ENCODE results near the gene CHCHD6. TPM values are rescaled to one million over a fixed set of nuclear protein-coding genes. Genes with fewer than 3 reads are reported as not detected.
A peak's percentile ranks its signal among the peaks of the same experiment; 100 is the strongest.

Gene CHCHD6
- total and polyA plus RNA-seq, 5 donors from 2014 or later = 5.6 to 10.5 (median 8.1) TPM

- no peak for DNase-seq
- Histone ChIP-seq H3K4me3 (ENCODE audit: low read depth, low read length) (no peak overlapping the region), H3K27ac (ENCODE audit: insufficient read depth, low read length, poor library complexity, severe bottlenecking) (no peak overlapping the region), H3K36me3 (ENCODE audit: control insufficient read depth, insufficient read depth, low read length) (no peaks in the 10 kb centered on the region), H3K9me3 (ENCODE audit: control insufficient read depth in 2 of 2, low read length in 2 of 2) (peaks cover 0 to 3% of the 10 kb centered on the region in 2 experiments), H3K4me1 (ENCODE audit: control insufficient read depth, insufficient read depth, low read length, poor library complexity, severe bottlenecking) (peaks cover 4% of the 10 kb centered on the region), H3K27me3 (ENCODE audit: control insufficient read depth, insufficient read depth, low read length) (peaks cover 7% of the 10 kb centered on the region)
- no peak overlapping the region for H3K27ac Mint-ChIP-seq
- H3K9me3 Mint-ChIP-seq = peaks cover 0 to 7% (median 2%) of the 10 kb centered on the region in 7 donors
- H3K27me3 Mint-ChIP-seq = peaks cover 11% of the 10 kb centered on the region
- H3K4me1 Mint-ChIP-seq = peaks cover 0 to 6% (median 2%) of the 10 kb centered on the region in 4 donors
- no peaks in the 10 kb centered on the region for H3K36me3 Mint-ChIP-seq
- ATAC-seq (ENCODE audit: low read depth in 2 of 2) = no peak
- H3K4me3 Mint-ChIP-seq = no peak overlapping the region
Measured at GRCh38 chr3:126676919-126677705, 26.9 kb upstream of the CHCHD6 start.

GRCh38 chr3:126677862-126678503, 26.1 kb upstream of the CHCHD6 start:
- Mint-ChIP-seq H3K4me1 (peaks cover 0 to 6% (median 3%) of the 10 kb centered on the region in 4 donors), H3K36me3 (no peaks in the 10 kb centered on the region), H3K4me3 (no peak overlapping the region), H3K9me3 (peaks cover 0 to 7% (median 2%) of the 10 kb centered on the region in 7 donors), H3K27ac (no peak overlapping the region), H3K27me3 (peaks cover 11% of the 10 kb centered on the region)
- no peaks in the 10 kb centered on the region for H3K36me3 ChIP-seq (ENCODE audit: control insufficient read depth, insufficient read depth, low read length)
- H3K4me3 ChIP-seq (ENCODE audit: low read depth, low read length) = no peak overlapping the region
- H3K9me3 ChIP-seq (ENCODE audit: control insufficient read depth in 2 of 2, low read length in 2 of 2) = peaks cover 0 to 3% of the 10 kb centered on the region in 2 experiments
- H3K27me3 ChIP-seq (ENCODE audit: control insufficient read depth, insufficient read depth, low read length) = peaks cover 7% of the 10 kb centered on the region
- no peak for DNase-seq
- H3K27ac ChIP-seq (ENCODE audit: insufficient read depth, low read length, poor library complexity, severe bottlenecking) = no peak overlapping the region
- peaks cover 4% of the 10 kb centered on the region for H3K4me1 ChIP-seq (ENCODE audit: control insufficient read depth, insufficient read depth, low read length, poor library complexity, severe bottlenecking)
- no peak for ATAC-seq (ENCODE audit: low read depth in 2 of 2)

- H3K36me3 ChIP-seq (ENCODE audit: control insufficient read depth, insufficient read depth, low read length) = no peaks in the 10 kb centered on the region
- H3K36me3 Mint-ChIP-seq = no peaks in the 10 kb centered on the region
- peaks cover 0 to 7% (median 2%) of the 10 kb centered on the region in 7 donors for H3K9me3 Mint-ChIP-seq
- ATAC-seq (ENCODE audit: low read depth in 2 of 2) (no peak), DNase-seq (no peak)
- H3K4me3 ChIP-seq (ENCODE audit: low read depth, low read length) = no peak overlapping the region
- H3K4me3 Mint-ChIP-seq = peak overlapping the region in 1 of 4 donors; percentile 48
- peaks cover 4% of the 10 kb centered on the region for H3K4me1 ChIP-seq (ENCODE audit: control insufficient read depth, insufficient read depth, low read length, poor library complexity, severe bottlenecking)
- H3K4me1 Mint-ChIP-seq = peaks cover 0 to 6% (median 3%) of the 10 kb centered on the region in 4 donors
- no peak overlapping the region for H3K27ac ChIP-seq (ENCODE audit: insufficient read depth, low read length, poor library complexity, severe bottlenecking)
- H3K27me3 Mint-ChIP-seq = peaks cover 11% of the 10 kb centered on the region
- H3K27ac Mint-ChIP-seq = no peak overlapping the region
- H3K9me3 ChIP-seq (ENCODE audit: control insufficient read depth in 2 of 2, low read length in 2 of 2) = peaks cover 0 to 3% of the 10 kb centered on the region in 2 experiments
- H3K27me3 ChIP-seq (ENCODE audit: control insufficient read depth, insufficient read depth, low read length) = peaks cover 5% of the 10 kb centered on the region
Measured at GRCh38 chr3:126678693-126679317, 25.2 kb upstream of the CHCHD6 start.

GRCh38 chr3:126679318-126679751, 24.7 kb upstream of the CHCHD6 start:
- H3K36me3 ChIP-seq (ENCODE audit: control insufficient read depth, insufficient read depth, low read length) = no peaks in the 10 kb centered on the region
- Mint-ChIP-seq H3K4me1 (peaks cover 0 to 6% (median 3%) of the 10 kb centered on the region in 4 donors), H3K27me3 (peaks cover 11% of the 10 kb centered on the region), H3K9me3 (peaks cover 0 to 6% (median 1%) of the 10 kb centered on the region in 7 donors), H3K27ac (no peak overlapping the region), H3K4me3 (peak overlapping the region in 1 of 4 donors; percentile 48), H3K36me3 (no peaks in the 10 kb centered on the region)
- H3K4me3 ChIP-seq (ENCODE audit: low read depth, low read length) = no peak overlapping the region
- peaks cover 4% of the 10 kb centered on the region for H3K4me1 ChIP-seq (ENCODE audit: control insufficient read depth, insufficient read depth, low read length, poor library complexity, severe bottlenecking)
- no peaks in the 10 kb centered on the region for H3K9me3 ChIP-seq (ENCODE audit: control insufficient read depth in 2 of 2, low read length in 2 of 2)
- H3K27ac ChIP-seq (ENCODE audit: insufficient read depth, low read length, poor library complexity, severe bottlenecking) = no peak overlapping the region
- peaks cover 5% of the 10 kb centered on the region for H3K27me3 ChIP-seq (ENCODE audit: control insufficient read depth, insufficient read depth, low read length)
- peak; percentile 52 to 66 for ATAC-seq (ENCODE audit: low read depth in 2 of 2)
- DNase-seq = peak; percentile 49 to 68 (median 63)

- H3K36me3 Mint-ChIP-seq = no peaks in the 10 kb centered on the region
- H3K27me3 Mint-ChIP-seq = peaks cover 11% of the 10 kb centered on the region
- H3K4me3 Mint-ChIP-seq = no peak overlapping the region
- ATAC-seq (ENCODE audit: low read depth in 2 of 2) (no peak), DNase-seq (no peak)
- Histone ChIP-seq H3K4me1 (ENCODE audit: control insufficient read depth, insufficient read depth, low read length, poor library complexity, severe bottlenecking) (peaks cover 4% of the 10 kb centered on the region), H3K27ac (ENCODE audit: insufficient read depth, low read length, poor library complexity, severe bottlenecking) (no peak overlapping the region), H3K4me3 (ENCODE audit: low read depth, low read length) (no peak overlapping the region), H3K9me3 (ENCODE audit: control insufficient read depth in 2 of 2, low read length in 2 of 2) (no peaks in the 10 kb centered on the region), H3K36me3 (ENCODE audit: control insufficient read depth, insufficient read depth, low read length) (no peaks in the 10 kb centered on the region), H3K27me3 (ENCODE audit: control insufficient read depth, insufficient read depth, low read length) (peaks cover 5% of the 10 kb centered on the region)
- no peak overlapping the region for H3K27ac Mint-ChIP-seq
- peaks cover 0 to 6% (median 3%) of the 10 kb centered on the region in 4 donors for H3K4me1 Mint-ChIP-seq
- peaks cover 0 to 1% (median 0%) of the 10 kb centered on the region in 7 donors for H3K9me3 Mint-ChIP-seq
Measured at GRCh38 chr3:126679831-126680666, 24.0 kb upstream of the CHCHD6 start.

- Histone ChIP-seq H3K9me3 (ENCODE audit: control insufficient read depth in 2 of 2, low read length in 2 of 2) (no peaks in the 10 kb centered on the region), H3K36me3 (ENCODE audit: control insufficient read depth, insufficient read depth, low read length) (no peaks in the 10 kb centered on the region), H3K27ac (ENCODE audit: insufficient read depth, low read length, poor library complexity, severe bottlenecking) (no peak overlapping the region), H3K27me3 (ENCODE audit: control insufficient read depth, insufficient read depth, low read length) (peaks cover 5% of the 10 kb centered on the region), H3K4me3 (ENCODE audit: low read depth, low read length) (no peak overlapping the region), H3K4me1 (ENCODE audit: control insufficient read depth, insufficient read depth, low read length, poor library complexity, severe bottlenecking) (peaks cover 4% of the 10 kb centered on the region)
- no peaks in the 10 kb centered on the region for H3K36me3 Mint-ChIP-seq
- H3K9me3 Mint-ChIP-seq = peaks cover 0 to 1% (median 0%) of the 10 kb centered on the region in 7 donors
- H3K27me3 Mint-ChIP-seq = peaks cover 11% of the 10 kb centered on the region
- no peak for DNase-seq
- no peak overlapping the region for H3K4me3 Mint-ChIP-seq
- ATAC-seq (ENCODE audit: low read depth in 2 of 2) = no peak
- H3K4me1 Mint-ChIP-seq = peaks cover 0 to 6% (median 4%) of the 10 kb centered on the region in 4 donors
- H3K27ac Mint-ChIP-seq = no peak overlapping the region
Measured at GRCh38 chr3:126680667-126681055, 23.4 kb upstream of the CHCHD6 start.

GRCh38 chr3:126682009-126682408, 22.0 kb upstream of the CHCHD6 start:
- no peaks in the 10 kb centered on the region for H3K36me3 Mint-ChIP-seq
- no peak overlapping the region for H3K27ac ChIP-seq (ENCODE audit: insufficient read depth, low read length, poor library complexity, severe bottlenecking)
- peaks cover 1% of the 10 kb centered on the region for H3K27me3 ChIP-seq (ENCODE audit: control insufficient read depth, insufficient read depth, low read length)
- no peak for ATAC-seq (ENCODE audit: low read depth in 2 of 2)
- no peak overlapping the region for H3K27ac Mint-ChIP-seq
- peaks cover 0 to 6% (median 4%) of the 10 kb centered on the region in 4 donors for H3K4me1 Mint-ChIP-seq
- no peak overlapping the region for H3K4me3 Mint-ChIP-seq
- no peaks in the 10 kb centered on the region for H3K36me3 ChIP-seq (ENCODE audit: control insufficient read depth, insufficient read depth, low read length)
- peaks cover 6% of the 10 kb centered on the region for H3K27me3 Mint-ChIP-seq
- peaks cover 4% of the 10 kb centered on the region for H3K4me1 ChIP-seq (ENCODE audit: control insufficient read depth, insufficient read depth, low read length, poor library complexity, severe bottlenecking)
- DNase-seq = no peak
- H3K9me3 ChIP-seq (ENCODE audit: control insufficient read depth in 2 of 2, low read length in 2 of 2) = no peaks in the 10 kb centered on the region
- peaks cover 0 to 3% (median 0%) of the 10 kb centered on the region in 7 donors for H3K9me3 Mint-ChIP-seq
- no peak overlapping the region for H3K4me3 ChIP-seq (ENCODE audit: low read depth, low read length)

Measured in CD4-positive, CD25-positive, alpha-beta regulatory T cell (primary cell).